Stimulated activated CD4-positive, alpha-beta T cell treated with anti-CD3 and anti-CD28 coated beads, Interleukin-12 subunit alpha, Interleukin-12 subunit beta, amount 100 ng/mL, for 48 hours (primary cell): ENCODE measurements around the gene MTTP.

ENCODE experiments used
- DNase-seq, 3 donors: peaks; one replicate each; pipeline ENCODE4 v3.0.0-alpha.2; 2020; ENCODE audit warnings: low read depth in 2 of 3, low spot score in 1 of 3

Gene MTTP

GRCh38 chr4:99640676-99641075 is 66.1 kb downstream of the MTTP start:
- no peak for DNase-seq

GRCh38 chr4:99642725-99643489 is 68.3 kb downstream of the MTTP start:
- DNase-seq = no peak

- no peak for DNase-seq
These were observed 69.8 kb downstream of the MTTP start for GRCh38 chr4:99644453-99644852.

GRCh38 chr4:99645036-99645435 is 70.4 kb downstream of the MTTP start:
- no peak for DNase-seq

GRCh38 chr4:99645638-99646037 is 71.0 kb downstream of the MTTP start:
- DNase-seq = no peak

GRCh38 chr4:99647071-99647470 is 72.4 kb downstream of the MTTP start:
- DNase-seq = no peak

GRCh38 chr4:99648321-99648720 is 73.7 kb downstream of the MTTP start:
- DNase-seq = no peak

GRCh38 chr4:99649208-99649607 is 74.6 kb downstream of the MTTP start:
- no peak for DNase-seq

- DNase-seq = no peak
These were observed 75.2 kb downstream of the MTTP start for GRCh38 chr4:99649778-99650177.

- no peak for DNase-seq
These were observed 76.6 kb downstream of the MTTP start for GRCh38 chr4:99651016-99651769.

GRCh38 chr4:99651811-99652485 is 77.3 kb downstream of the MTTP start:
- DNase-seq = no peak

GRCh38 chr4:99652596-99653436 is 78.2 kb downstream of the MTTP start:
- DNase-seq = no peak

- DNase-seq = no peak
These were observed 79.3 kb downstream of the MTTP start for GRCh38 chr4:99653916-99654315.

GRCh38 chr4:99654361-99654761 is 79.7 kb downstream of the MTTP start:
- DNase-seq = no peak

- no peak for DNase-seq
These were observed 80.9 kb downstream of the MTTP start for GRCh38 chr4:99655308-99656081.

- no peak for DNase-seq
These were observed 83.2 kb downstream of the MTTP start, which contains the start of gene C4orf54 for GRCh38 chr4:99657798-99658197. C4orf54 (minus strand) TSS chr4:99657828; CDS start chr4:99654648, 3,180 bp downstream.

- no peak for DNase-seq
These were observed 84.0 kb downstream of the MTTP start for GRCh38 chr4:99658666-99659065.

GRCh38 chr4:99661907-99662306 is 87.3 kb downstream of the MTTP start:
- no peak for DNase-seq

- no peak for DNase-seq
These were observed 90.1 kb downstream of the MTTP start for GRCh38 chr4:99664716-99665115.

GRCh38 chr4:99665983-99666382 is 91.4 kb downstream of the MTTP start:
- DNase-seq = no peak
